SU-DHL-6 (cell line): Measurements from ENCODE around the gene OSBPL10.

Experiments
- CTCF ChIP-seq: fragments of 200-600 bp; sonication (generic); IDR thresholded peaks from one replicate; pipeline ENCODE4 v1.5.1; 2017; ENCODE audit warnings: antibody characterized with exemption, mild to moderate bottlenecking, low read length, moderate library complexity; ENCODE audit not compliant: insufficient read depth, poor library complexity, severe bottlenecking
- EZH2phosphoT487 ChIP-seq: fragments of 200-600 bp; sonication (generic), shearing (Covaris generic); conservative IDR thresholded peaks from 2 replicates; pipeline ENCODE4 v1.6.1; 2018; ENCODE audit warnings: mild to moderate bottlenecking, antibody characterized with exemption, low read length, moderate library complexity, mixed read lengths

DNA sequence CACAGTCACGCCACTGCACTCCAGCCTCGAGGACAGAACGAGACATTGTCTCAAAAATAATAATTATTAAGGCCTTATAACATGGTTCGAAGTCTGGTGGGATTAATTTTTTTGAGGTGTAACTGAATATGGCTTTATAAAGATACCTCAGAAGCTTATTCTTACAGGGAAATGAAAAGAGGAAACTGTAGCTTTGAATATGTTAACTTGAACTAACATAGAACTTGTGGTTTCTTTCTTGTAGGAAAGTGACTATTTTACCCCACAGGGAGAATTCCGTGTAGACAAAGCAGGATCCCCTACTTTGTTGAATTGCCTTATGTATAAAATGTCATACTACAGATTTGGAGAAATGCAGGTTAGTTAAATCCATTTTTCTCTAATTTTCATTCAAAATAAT is 352.0 kb downstream of the OSBPL10 start:
- TF ChIP-seq CTCF (no peak), EZH2phosphoT487 (no peak)
